H1 (cell line): ENCODE measurements around the gene C22orf42. TPM values are rescaled to one million over a fixed set of nuclear protein-coding genes. Genes with fewer than 3 reads are reported as not detected.

ENCODE experiments used
- CTCF ChIA-PET: fragments of 300-600 bp; sonication (Branson Sonifier 250); formaldehyde crosslinking; loops from one replicate; lab custom pipeline; 2021; ENCODE audit not compliant: partially characterized antibody; lab: Charles Lee
- POLR2A ChIA-PET: fragments of 300-600 bp; sonication (Branson Sonifier 250); formaldehyde crosslinking; loops from one replicate; lab custom pipeline; 2021; ENCODE audit warnings: inconsistent platforms; ENCODE audit not compliant: partially characterized antibody; lab: Charles Lee
- DNase-seq, 2 experiments: peaks; one replicate each; pipeline versions ENCODE4 v3.0.0 to v3.0.0-alpha.2; 2010 to 2022; ENCODE audit warnings: low spot score in 2 of 2, low read depth in 1 of 2, mixed read lengths in 1 of 2
- FAIRE-seq: peaks from 2 replicates; lab custom pipeline; 2011; peaks lifted over from hg19 to GRCh38; lab: Jason Lieb, UNC
- H2AFZ ChIP-seq: 2 replicates; pipeline ENCODE4 v1.8.1; 2012; ENCODE audit warnings: low read length, inconsistent platforms
- H2AK5ac ChIP-seq: 2 replicates; pipeline ENCODE4 v1.6.1; 2013; ENCODE audit warnings: low read depth, low read length
- H2BK120ac ChIP-seq: replicated peaks from 2 replicates; pipeline ENCODE3; 2013; ENCODE audit warnings: low read depth, low read length, inconsistent platforms
- H2BK12ac ChIP-seq: 2 replicates; pipeline ENCODE4 v1.6.1; 2013; ENCODE audit warnings: low read depth, low read length
- H2BK15ac ChIP-seq: 2 replicates; pipeline ENCODE4 v1.6.1; 2013; ENCODE audit warnings: low read length
- H2BK20ac ChIP-seq: 2 replicates; pipeline ENCODE4 v1.6.1; 2013; ENCODE audit warnings: low read length
- H2BK5ac ChIP-seq: 2 replicates; pipeline ENCODE4 v1.6.1; 2013; ENCODE audit warnings: low read depth, low read length
- H3K14ac ChIP-seq: 2 replicates; pipeline ENCODE4 v1.6.1; 2013; ENCODE audit warnings: inconsistent platforms; ENCODE audit not compliant: insufficient read length
- H3K18ac ChIP-seq: 2 replicates; pipeline ENCODE4 v1.6.1; 2013; ENCODE audit warnings: low read length; ENCODE audit errors: extremely low read depth
- H3K23ac ChIP-seq: 2 replicates; pipeline ENCODE4 v1.6.1; 2013; ENCODE audit warnings: inconsistent platforms; ENCODE audit not compliant: insufficient read length
- H3K23me2 ChIP-seq: 2 replicates; pipeline ENCODE4 v1.6.1; 2013; ENCODE audit warnings: low read depth, low read length
- H3K27ac ChIP-seq: 2 replicates; pipeline ENCODE4 v1.6.1; 2011; ENCODE audit warnings: low read depth, low read length, inconsistent platforms
- H3K27me3 ChIP-seq, 4 experiments: replicated peaks in 1 of 4; 1 replicate in 1 of 4; 2 replicates in 3 of 4; pipeline versions ENCODE4 v1.6.1 to v1.8.1; 2011 to 2013; ENCODE audit warnings: low read length in 3 of 4, mild to moderate bottlenecking in 3 of 4, inconsistent platforms in 2 of 4, mixed read lengths in 2 of 4, moderate library complexity in 1 of 4; ENCODE audit not compliant: control insufficient read depth in 3 of 4, insufficient read depth in 3 of 4; ENCODE audit errors: extremely low read depth in 1 of 4
- H3K36me3 ChIP-seq, 4 experiments: 2 replicates each; pipeline versions ENCODE4 v1.6.1 to v1.8.1; 2011 to 2013; ENCODE audit warnings: mild to moderate bottlenecking in 4 of 4, low read length in 3 of 4, moderate library complexity in 2 of 4, control low read depth in 1 of 4, inconsistent platforms in 1 of 4; ENCODE audit not compliant: insufficient read depth in 4 of 4, control insufficient read depth in 2 of 4
- H3K4ac ChIP-seq: replicated peaks from 2 replicates; pipeline ENCODE3; 2013; ENCODE audit warnings: low read length, low read depth, mixed read lengths, inconsistent platforms; ENCODE audit not compliant: insufficient read length
- H3K4me1 ChIP-seq, 4 experiments: replicated peaks in 1 of 4; 1 replicate in 1 of 4; 2 replicates in 3 of 4; pipeline versions ENCODE4 v1.6.1 to v1.8.1; 2011 to 2013; ENCODE audit warnings: low read length in 3 of 4, inconsistent platforms in 2 of 4, mixed read lengths in 1 of 4; ENCODE audit not compliant: insufficient read depth in 4 of 4, control insufficient read depth in 3 of 4
- H3K4me2 ChIP-seq, 2 experiments: 2 replicates each; pipeline versions ENCODE4 v1.6.1 to v1.8.1; 2011 to 2013; ENCODE audit warnings: low read depth in 2 of 2, low read length in 2 of 2, control low read depth in 1 of 2, inconsistent platforms in 1 of 2, mild to moderate bottlenecking in 1 of 2; ENCODE audit not compliant: insufficient read depth in 1 of 2
- H3K4me3 ChIP-seq, 4 experiments: fragments of 200-600, 300-600 bp in 1 of 4; sonication (generic), shearing (Covaris generic), sonication (Bioruptor Twin) in 1 of 4; 2 replicates each; pipeline versions ENCODE4 v1.5.1 to v1.8.1; 2011 to 2016; ENCODE audit warnings: low read length in 4 of 4, low read depth in 3 of 4, control low read depth in 2 of 4, inconsistent platforms in 2 of 4, mild to moderate bottlenecking in 2 of 4, mixed read lengths in 1 of 4, moderate library complexity in 1 of 4; ENCODE audit not compliant: insufficient read depth in 2 of 4; ENCODE audit errors: extremely low read depth in 1 of 4
- H3K56ac ChIP-seq: replicated peaks from 2 replicates; pipeline ENCODE3; 2013; ENCODE audit warnings: low read depth, mild to moderate bottlenecking, mixed read lengths, low read length, inconsistent platforms; ENCODE audit not compliant: insufficient read length
- H3K79me1 ChIP-seq: 2 replicates; pipeline ENCODE4 v1.6.1; 2013; ENCODE audit warnings: low read depth, low read length, control low read depth
- H3K79me2 ChIP-seq, 2 experiments: 2 replicates each; pipeline versions ENCODE4 v1.6.1 to v1.8.1; 2012 to 2013; ENCODE audit warnings: low read length in 2 of 2, mild to moderate bottlenecking in 2 of 2, inconsistent platforms in 1 of 2; ENCODE audit not compliant: insufficient read depth in 2 of 2, control insufficient read depth in 1 of 2
- H3K9ac ChIP-seq, 4 experiments: replicated peaks in 1 of 4; 1 replicate in 1 of 4; 2 replicates in 3 of 4; pipeline versions ENCODE4 v1.6.1 to v1.8.1; 2011 to 2013; ENCODE audit warnings: low read depth in 3 of 4, low read length in 3 of 4, control low read depth in 2 of 4, mild to moderate bottlenecking in 2 of 4, moderate library complexity in 2 of 4, inconsistent platforms in 1 of 4; ENCODE audit errors: extremely low read depth in 1 of 4
- H3K9me3 ChIP-seq, 2 experiments: 2 replicates each; pipeline versions ENCODE4 v1.6.1 to v1.8.1; 2012 to 2013; ENCODE audit warnings: mild to moderate bottlenecking in 2 of 2, moderate library complexity in 2 of 2, control low read depth in 1 of 2, inconsistent platforms in 1 of 2, low read depth in 1 of 2, low read length in 1 of 2, mixed read lengths in 1 of 2; ENCODE audit not compliant: insufficient read depth in 2 of 2
- H4K20me1 ChIP-seq, 2 experiments: replicated peaks in 1 of 2; 2 replicates each; pipeline versions ENCODE3 to v1.8.1; 2011 to 2013; ENCODE audit warnings: inconsistent platforms in 2 of 2, low read length in 2 of 2, mild to moderate bottlenecking in 1 of 2; ENCODE audit not compliant: insufficient read depth in 2 of 2, control insufficient read depth in 1 of 2
- H4K5ac ChIP-seq: 2 replicates; pipeline ENCODE4 v1.6.1; 2013; ENCODE audit warnings: low read length, low read depth, mixed read lengths, inconsistent platforms; ENCODE audit not compliant: insufficient read length
- H4K8ac ChIP-seq: 2 replicates; pipeline ENCODE4 v1.8.0; 2013; ENCODE audit warnings: mild to moderate bottlenecking, moderate library complexity, low read length, inconsistent platforms; ENCODE audit not compliant: insufficient read depth; ENCODE audit errors: extremely low read depth
- H4K91ac ChIP-seq: replicated peaks from 2 replicates; pipeline ENCODE3; 2013; ENCODE audit warnings: low read length, mixed read lengths, inconsistent platforms; ENCODE audit not compliant: insufficient read length
- E2F6 ChIP-seq: IDR thresholded peaks from 2 replicates; pipeline ENCODE4 v1.6.1; 2012; ENCODE audit warnings: inconsistent platforms
- NANOG ChIP-seq: IDR thresholded peaks from 2 replicates; pipeline ENCODE4 v1.6.1; 2011; ENCODE audit warnings: low read length, low read depth, mild to moderate bottlenecking, inconsistent platforms; ENCODE audit not compliant: insufficient read depth, poor library complexity, severe bottlenecking
- SUZ12 ChIP-seq: fragments of 200-600 bp; sonication (generic); IDR thresholded peaks from 2 replicates; pipeline ENCODE4 v1.6.1; 2012; ENCODE audit warnings: mild to moderate bottlenecking, inconsistent platforms, low read length, moderate library complexity, mixed read lengths
- TEAD4 ChIP-seq: IDR thresholded peaks from 2 replicates; pipeline ENCODE4 v1.6.1; 2012; ENCODE audit warnings: low read depth, low read length, inconsistent platforms, mixed read lengths
- WGBS, 2 experiments: shearing (Covaris generic) in 1 of 2; methylation state at CpG; one replicate each; pipeline versions ENCODE4 v1.1.6 to v1.1.7; 2013 to 2015; ENCODE audit warnings: low lambda C conversion rate in 2 of 2, mixed read lengths in 2 of 2, inconsistent platforms in 1 of 2, low coverage in 1 of 2, missing lambda C conversion rate in 1 of 2; ENCODE audit not compliant: insufficient replicate concordance in 2 of 2, insufficient coverage in 1 of 2, insufficient read length in 1 of 2; ENCODE audit errors: extremely low coverage in 1 of 2, missing lambda C conversion rate in 1 of 2; 5-methylcytosine and 5-hydroxymethylcytosine counted together
- polyA plus RNA-seq, 7 experiments: library from polyadenylated mRNA; depleted of rRNA in 3 of 7; stranded (reverse) in 5 of 7; unstranded in 2 of 7; fragments of >200 nt in 5 of 7; fragments of 200-250 nt in 2 of 7; gene quantifications; 1 replicate in 5 of 7; 2 replicates in 1 of 7; 4 replicates in 1 of 7; pipeline versions ENCODE4 v1.2.1 to v1.2.3, GENCODE V29; 2011 to 2013; ENCODE audit warnings: missing spikeins in 2 of 7, mixed read lengths in 2 of 7
- total RNA-seq: library from RNA; stranded (reverse); fragmentation: NEBNext Ultra II Directional; extraction: Animal tissue kit (Norgen Biotek cat#: 25700); gene quantifications from 2 replicates; pipeline ENCODE4 v1.2.1, GENCODE V29; 2021

The C22orf42 gene
- total and polyA plus RNA-seq, 2 of the 8 experiments (the other 6 are each of a cell fraction or from before 2014, with no cell fraction given): 0.50 TPM; not detected in 1

DNA sequence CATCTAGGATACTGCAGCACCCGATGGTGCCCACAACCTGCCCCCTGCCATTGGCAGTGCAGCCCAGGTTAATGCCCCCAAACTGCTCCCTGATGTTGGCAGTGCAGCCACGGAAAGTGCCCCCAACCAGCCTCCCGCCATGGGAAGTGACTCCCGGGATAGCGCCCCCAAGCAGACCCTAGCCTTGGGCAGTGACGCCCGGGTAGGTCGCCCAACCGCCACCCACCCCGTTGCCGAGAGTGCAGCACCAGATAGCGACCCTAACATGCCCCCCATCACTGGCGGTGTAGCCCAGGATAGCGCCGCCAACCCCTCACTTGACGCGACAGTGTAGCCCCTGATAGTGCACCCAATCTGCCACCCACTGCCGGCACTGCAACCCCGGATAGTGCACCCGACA is 38.5 kb downstream of the C22orf42 start:
- Histone ChIP-seq H3K36me3 (no peaks in the 10 kb centered on the region), H3K14ac (no peak overlapping the region), H4K8ac (no peak overlapping the region), H3K79me2 (no peaks in the 10 kb centered on the region), H3K79me1 (no peaks in the 10 kb centered on the region), H3K4me2 (no peak overlapping the region), H3K18ac (no peak overlapping the region), H2AFZ (no peak overlapping the region), H2AK5ac (no peak overlapping the region), H3K27ac (no peak overlapping the region), H2BK120ac (no peak overlapping the region), H3K27me3 (no peaks in the 10 kb centered on the region), H4K5ac (no peak overlapping the region), H3K9ac (no peak overlapping the region), H3K9me3 (no peaks in the 10 kb centered on the region), H3K4me1 (no peaks in the 10 kb centered on the region), H3K4ac (no peak overlapping the region), H2BK20ac (no peak overlapping the region), H4K20me1 (no peaks in the 10 kb centered on the region), H3K4me3 (no peak overlapping the region), H2BK15ac (no peak overlapping the region), H3K23ac (no peak overlapping the region), H4K91ac (no peak overlapping the region), H3K56ac (no peak overlapping the region), H3K23me2 (no peaks in the 10 kb centered on the region), H2BK12ac (no peak overlapping the region), H2BK5ac (no peak overlapping the region)
- ChIA-PET POLR2A (no interaction called here), CTCF (interaction anchor here (1.0 to 1.6 kb wide), 2 partner anchors 12 to 126 kb away, joined by 3 read pairs; no protein-coding TSS in a partner anchor)
- no peak for FAIRE-seq
- TF ChIP-seq SUZ12 (no peak), TEAD4 (no peak), NANOG (no peak), E2F6 (no peak)
- DNase-seq: peak in 1 of 2 experiments; percentile 30
- 94% methylated on average over 20 of the region's 20 CpGs; no CpG with 5 or more reads in 1 of the 2 experiments for WGBS, 2 experiments
